ENCODE measurements around the gene PPP4R3A. TPM values are rescaled to one million over a fixed set of nuclear protein-coding genes. Genes with fewer than 3 reads are reported as not detected.
"Not testable (repeated sequence)": the region's sequence is repeated elsewhere in the genome, so short reads cannot be mapped to it uniquely, and the experiment has no call there.

Gene PPP4R3A
- total RNA-seq, 1 experiment from 2014 or later: 61.8 TPM

DNA sequence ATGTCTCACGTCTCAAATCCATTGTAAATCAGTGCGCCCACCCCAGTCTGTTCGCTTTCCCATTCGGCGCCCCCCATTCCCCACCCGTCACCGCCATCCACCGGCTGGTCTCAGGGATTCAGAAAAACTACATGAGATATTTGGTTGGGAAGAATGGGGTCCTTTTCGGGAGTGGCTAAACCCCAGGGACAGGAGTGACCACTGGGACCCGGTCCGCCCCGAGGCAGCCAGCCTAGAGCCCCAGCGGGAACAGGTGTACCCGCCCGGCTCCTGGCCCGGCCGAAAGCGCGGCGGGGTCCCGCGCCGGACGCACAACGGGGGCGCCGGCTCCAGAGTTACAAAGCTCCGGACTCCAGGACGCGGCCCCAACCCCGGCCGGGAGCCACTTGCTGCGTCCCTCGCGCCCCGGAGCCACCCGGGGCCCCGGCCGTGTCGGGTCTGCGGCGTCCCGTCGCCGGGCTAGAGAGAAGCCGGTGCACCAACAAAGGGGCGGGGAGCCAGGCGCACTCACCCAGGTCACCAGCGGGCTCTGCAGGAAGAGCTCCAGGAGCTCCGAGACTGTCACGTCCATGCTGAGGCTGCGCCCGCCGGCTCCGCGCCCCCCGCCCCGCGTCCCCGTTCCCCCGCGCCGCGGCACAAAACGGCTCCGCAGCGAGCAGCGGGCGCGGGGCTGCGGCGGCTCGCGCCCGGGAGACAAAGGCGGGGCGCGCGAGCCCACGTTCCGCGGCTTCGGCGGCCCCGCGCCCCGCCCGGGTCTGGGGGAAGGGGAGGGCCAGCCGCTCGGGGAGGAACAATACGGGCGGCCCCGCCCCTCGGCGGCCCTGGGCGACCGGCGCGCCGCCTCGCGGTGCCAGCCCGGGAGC, 92.8 kb downstream of the PPP4R3A start, which contains the start of gene CCDC88C:
Gene CCDC88C, minus strand, starts transcription at position 701 of the 863 bp plus-strand sequence. Its CDS starts 130 bp downstream, at position 571.
- peak within 1 kb of the TSS; percentile 18 for H3K4me3 ChIP-seq
- no peaks in the 10 kb centered on the region for H3K9me3 ChIP-seq (replicated peaks)
- peaks cover 11% of the 10 kb centered on the region for H3K4me1 ChIP-seq (replicated peaks)
- H3K36me3 ChIP-seq: no peaks in the 10 kb centered on the region
- DNase-seq (ENCODE audit: low read depth in 1 of 2, low spot score in 2 of 2): no peak
- peaks cover 47% of the 10 kb centered on the region for H3K27me3 ChIP-seq (replicated peaks)
- no peak within 1 kb of the TSS for H3K27ac ChIP-seq

DNA sequence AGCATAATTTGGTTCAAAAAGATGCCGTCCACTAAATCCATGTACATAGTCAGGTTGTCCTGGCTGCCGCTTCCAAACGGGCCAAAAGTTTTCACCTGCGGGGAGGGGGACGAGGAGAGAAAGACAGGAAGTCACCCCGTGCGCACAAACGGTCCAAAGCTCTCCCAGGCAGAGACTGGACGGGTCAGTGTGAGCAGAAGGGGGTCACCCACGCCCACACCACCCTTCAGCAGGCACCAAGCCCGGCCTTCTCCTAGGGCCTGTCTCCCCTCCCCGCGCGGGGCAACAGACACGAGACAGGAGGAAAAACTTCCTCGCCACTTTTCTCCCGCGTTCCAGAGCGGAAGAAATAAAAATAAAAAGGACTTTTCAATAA, 93.4 kb downstream of the PPP4R3A start:
- Histone ChIP-seq H3K27me3 (replicated peaks) (peaks cover 47% of the 10 kb centered on the region), H3K9me3 (replicated peaks) (no peaks in the 10 kb centered on the region), H3K4me3 (no peak overlapping the region), H3K4me1 (replicated peaks) (peaks cover 11% of the 10 kb centered on the region), H3K27ac (no peak overlapping the region), H3K36me3 (no peaks in the 10 kb centered on the region)
- no peak for DNase-seq (ENCODE audit: low read depth in 1 of 2, low spot score in 2 of 2)

- Histone ChIP-seq H3K4me3 (no peak overlapping the region), H3K27me3 (replicated peaks) (peaks cover 50% of the 10 kb centered on the region), H3K27ac (no peak overlapping the region), H3K9me3 (replicated peaks) (no peaks in the 10 kb centered on the region), H3K4me1 (replicated peaks) (peaks cover 11% of the 10 kb centered on the region), H3K36me3 (no peaks in the 10 kb centered on the region)
- DNase-seq (ENCODE audit: low read depth in 1 of 2, low spot score in 2 of 2): no peak
Measured at GRCh38 chr14:91415794-91416743, 94.0 kb downstream of the PPP4R3A start.

DNA sequence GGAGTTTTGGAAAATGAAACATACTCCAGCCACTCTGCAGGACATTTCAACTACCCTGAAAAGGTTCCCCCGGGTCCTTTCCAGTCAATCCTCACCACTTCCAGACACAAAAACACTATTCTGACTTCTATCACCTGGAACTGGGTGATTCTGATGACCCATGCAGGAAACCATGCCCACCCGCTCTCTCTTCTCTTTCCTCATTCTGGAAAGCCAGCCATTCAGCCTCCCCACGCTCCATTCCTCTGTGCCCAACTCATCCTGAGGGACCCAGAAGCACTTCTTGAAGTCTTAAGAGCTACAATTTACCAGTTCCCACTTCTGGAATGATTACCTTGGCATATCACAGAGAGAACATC, 95.7 kb downstream of the PPP4R3A start:
- Histone ChIP-seq H3K36me3 (no peaks in the 10 kb centered on the region), H3K4me3 (no peak overlapping the region), H3K4me1 (replicated peaks) (peaks cover 11% of the 10 kb centered on the region), H3K27ac (no peak overlapping the region), H3K27me3 (replicated peaks) (peaks cover 52% of the 10 kb centered on the region), H3K9me3 (replicated peaks) (no peaks in the 10 kb centered on the region)
- DNase-seq (ENCODE audit: low read depth in 1 of 2, low spot score in 2 of 2): no peak

- Histone ChIP-seq H3K36me3 (no peaks in the 10 kb centered on the region), H3K4me1 (replicated peaks) (peaks cover 11% of the 10 kb centered on the region), H3K27ac (no peak overlapping the region), H3K4me3 (no peak overlapping the region), H3K9me3 (replicated peaks) (no peaks in the 10 kb centered on the region), H3K27me3 (replicated peaks) (peaks cover 46% of the 10 kb centered on the region)
- no peak for DNase-seq (ENCODE audit: low read depth in 1 of 2, low spot score in 2 of 2)
Measured at GRCh38 chr14:91413547-91414474, 96.3 kb downstream of the PPP4R3A start.

DNA sequence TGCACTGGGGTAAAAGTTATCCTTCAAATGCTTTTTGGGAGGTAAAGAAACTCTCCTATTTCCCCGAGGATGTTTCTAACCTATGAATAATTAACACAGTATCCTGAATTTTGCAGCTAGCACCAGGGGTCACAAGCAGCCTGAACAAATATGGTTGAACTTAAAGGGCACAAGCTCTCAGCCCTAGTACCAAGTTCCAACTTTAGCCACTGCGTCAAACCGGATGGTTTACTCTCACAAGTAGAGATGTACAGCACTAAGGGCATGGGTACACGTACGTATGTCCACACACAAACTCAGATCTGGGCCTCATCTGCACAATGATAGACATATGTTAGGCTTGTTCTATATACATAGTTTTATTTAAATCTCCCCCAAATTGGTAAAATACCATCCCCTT, 97.2 kb downstream of the PPP4R3A start:
- H3K36me3 ChIP-seq: no peaks in the 10 kb centered on the region
- DNase-seq (ENCODE audit: low read depth in 1 of 2, low spot score in 2 of 2): no peak
- H3K27me3 ChIP-seq (replicated peaks): peaks cover 37% of the 10 kb centered on the region
- no peak overlapping the region for H3K4me3 ChIP-seq
- no peak overlapping the region for H3K27ac ChIP-seq
- peaks cover 2% of the 10 kb centered on the region for H3K4me1 ChIP-seq (replicated peaks)
- H3K9me3 ChIP-seq (replicated peaks): no peaks in the 10 kb centered on the region

GRCh38 chr14:91410771-91411536, 99.2 kb downstream of the PPP4R3A start:
- H3K27me3 ChIP-seq (replicated peaks): peaks cover 21% of the 10 kb centered on the region
- DNase-seq (ENCODE audit: low read depth in 1 of 2, low spot score in 2 of 2): no peak

DNA sequence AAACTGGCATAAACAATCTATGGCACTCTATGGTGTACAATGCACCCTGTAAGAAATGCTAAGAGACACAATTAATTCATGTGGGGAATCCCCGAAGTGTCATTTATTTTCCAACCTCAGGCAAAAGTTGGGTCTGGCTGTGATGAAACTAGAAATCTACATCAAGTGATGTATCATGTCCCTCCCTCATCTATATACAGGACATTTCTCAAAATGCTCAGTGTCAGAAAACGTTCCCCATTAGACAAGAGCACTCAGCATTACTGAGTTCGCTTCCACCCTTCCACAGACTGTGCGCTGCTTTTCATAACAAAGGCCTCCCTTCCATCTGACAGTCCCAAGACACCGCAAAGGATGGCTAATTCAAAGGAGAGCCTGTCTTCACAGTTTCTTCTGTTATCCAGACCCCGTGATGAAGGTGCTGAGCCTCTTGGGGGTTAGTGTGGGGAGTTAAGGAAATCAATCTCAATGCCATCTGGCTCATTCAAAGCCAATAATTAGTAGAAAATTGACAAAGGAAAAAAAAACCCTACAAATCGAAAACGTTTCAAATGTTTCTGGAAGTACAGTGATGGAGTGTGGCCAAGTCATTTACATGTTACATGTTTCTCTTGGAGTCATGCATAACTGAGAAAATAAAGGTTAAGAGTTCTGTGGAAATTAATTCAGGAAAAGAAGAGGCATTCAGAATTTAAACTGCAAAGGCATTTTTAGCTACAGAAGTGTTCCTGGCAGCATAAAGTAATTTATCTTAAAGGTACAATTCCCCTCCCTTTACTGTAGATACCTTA, 100.0 kb downstream of the PPP4R3A start:
- Histone ChIP-seq H3K27me3 (replicated peaks) (peaks cover 17% of the 10 kb centered on the region; the same call in 1 of the 2 replicates), H3K36me3 (no peaks in the 10 kb centered on the region), H3K27ac (no peak overlapping the region), H3K4me1 (replicated peaks) (no peaks in the 10 kb centered on the region), H3K4me3 (no peak overlapping the region), H3K9me3 (replicated peaks) (no peaks in the 10 kb centered on the region)
- no peak for DNase-seq (ENCODE audit: low read depth in 1 of 2, low spot score in 2 of 2)

More at GRCh38 chr14:91410771-91411536, 99.2 kb downstream of the PPP4R3A start:
- Histone ChIP-seq H3K4me3 (no peak overlapping the region), H3K9me3 (replicated peaks) (no peaks in the 10 kb centered on the region), H3K4me1 (replicated peaks) (no peaks in the 10 kb centered on the region), H3K36me3 (no peaks in the 10 kb centered on the region), H3K27ac (no peak overlapping the region)

GRCh38 chr14:91409240-91409639, 100.9 kb downstream of the PPP4R3A start:
- H3K4me3 ChIP-seq; DNase-seq (ENCODE audit: low read depth in 1 of 2, low spot score in 2 of 2); H3K27ac ChIP-seq; H3K36me3 ChIP-seq; H3K4me1 ChIP-seq (replicated peaks); H3K9me3 ChIP-seq (replicated peaks): not testable (repeated sequence)
- peaks cover 12% of the 10 kb centered on the region; the same call in 1 of the 2 replicates for H3K27me3 ChIP-seq (replicated peaks)

Measured in SJSA1 (cell line).